Lower lobe of right lung (tissue), 2 donors: ENCODE measurements around the gene PDE4D. TPM values are rescaled to one million over a fixed set of nuclear protein-coding genes. Genes with fewer than 3 reads are reported as not detected.
A peak's percentile ranks its signal among the peaks of the same experiment; 100 is the strongest.

Experiments used
- ATAC-seq, 2 donors: fragments of 200-7000 bp; cut with Tn5 transposase; one replicate each; pipeline ENCODE4 v1.9.1; 2020 to 2022; ENCODE audit warnings: mild to moderate bottlenecking in 2 of 2, moderate library complexity in 2 of 2
- DNase-seq: peaks from one replicate; pipeline ENCODE4 v3.0.0-alpha.2; 2020
- H3K27ac ChIP-seq: fragments of 200-600 bp; one replicate; pipeline ENCODE4 v1.8.0; 2022
- H3K27me3 ChIP-seq: fragments of 200-600 bp; one replicate; pipeline ENCODE4 v1.8.0; 2022; ENCODE audit warnings: low read depth
- H3K36me3 ChIP-seq: fragments of 200-600 bp; one replicate; pipeline ENCODE4 v1.8.0; 2022; ENCODE audit warnings: mild to moderate bottlenecking
- H3K4me1 ChIP-seq: fragments of 200-600 bp; one replicate; pipeline ENCODE4 v1.8.0; 2022
- H3K4me3 ChIP-seq: fragments of 200-600 bp; one replicate; pipeline ENCODE4 v1.8.0; 2022; ENCODE audit warnings: mild to moderate bottlenecking
- H3K9me3 ChIP-seq: fragments of 200-600 bp; one replicate; pipeline ENCODE4 v1.8.0; 2022
- CTCF ChIP-seq: fragments of 200-600 bp; IDR thresholded peaks from one replicate; pipeline ENCODE4 v1.8.0; 2022; ENCODE audit warnings: antibody characterized with exemption, mild to moderate bottlenecking
- intact Hi-C: fragments of 100-400 bp; cut with DNase I; formaldehyde crosslinking; loops from one replicate; pipeline ENCODE4 v1.11.0; 2022
- total RNA-seq: library from RNA; stranded (reverse); fragmentation: NEBNext Ultra II Directional; extraction: Animal tissue kit (Norgen Biotek cat#: 25700); gene quantifications from one replicate; pipeline ENCODE4 v1.2.1, GENCODE V29; 2021
- donor health status: DM: no; HTN: yes; CAD: no; lungs with severe emphysema.

PDE4D gene
- total RNA-seq, 1 donor from 2014 or later = 71.3 TPM

GRCh38 chr5:59332236-59332973, 561.1 kb downstream of the PDE4D start:
- Histone ChIP-seq H3K4me3 (no peak overlapping the region), H3K27me3 (no peaks in the 10 kb centered on the region), H3K36me3 (no peaks in the 10 kb centered on the region), H3K4me1 (no peaks in the 10 kb centered on the region), H3K9me3 (no peaks in the 10 kb centered on the region), H3K27ac (no peak overlapping the region)
- intact Hi-C loops = no loop called here
- ATAC-seq (no peak), DNase-seq (no peak)
- no peak for TF ChIP-seq CTCF

- Histone ChIP-seq H3K27me3 (no peaks in the 10 kb centered on the region), H3K4me3 (no peak overlapping the region), H3K36me3 (no peaks in the 10 kb centered on the region), H3K27ac (no peak overlapping the region), H3K4me1 (no peaks in the 10 kb centered on the region), H3K9me3 (no peaks in the 10 kb centered on the region)
- ATAC-seq = no peak
- intact Hi-C loops = no loop called here
- TF ChIP-seq CTCF = no peak
- DNase-seq = no peak
Measured at GRCh38 chr5:59330680-59331079, 562.8 kb downstream of the PDE4D start.

GRCh38 chr5:59328709-59329296, 564.7 kb downstream of the PDE4D start:
- DNase-seq (no peak), ATAC-seq (peak in 1 of 2 donors; percentile 37)
- intact Hi-C loops = no loop called here
- Histone ChIP-seq H3K36me3 (no peaks in the 10 kb centered on the region), H3K4me1 (no peaks in the 10 kb centered on the region), H3K9me3 (no peaks in the 10 kb centered on the region), H3K27ac (no peak overlapping the region), H3K4me3 (no peak overlapping the region), H3K27me3 (no peaks in the 10 kb centered on the region)
- no peak for TF ChIP-seq CTCF

GRCh38 chr5:59327191-59327980, 566.1 kb downstream of the PDE4D start:
- no peaks in the 10 kb centered on the region for H3K27me3 ChIP-seq
- H3K9me3 ChIP-seq = no peaks in the 10 kb centered on the region
- no peak overlapping the region for H3K27ac ChIP-seq
- intact Hi-C loops = no loop called here
- DNase-seq (no peak), ATAC-seq (no peak)
- no peaks in the 10 kb centered on the region for H3K4me1 ChIP-seq
- no peak overlapping the region for H3K4me3 ChIP-seq
- no peaks in the 10 kb centered on the region for H3K36me3 ChIP-seq
- no peak for TF ChIP-seq CTCF

- Histone ChIP-seq H3K4me1 (no peaks in the 10 kb centered on the region), H3K36me3 (no peaks in the 10 kb centered on the region), H3K27me3 (no peaks in the 10 kb centered on the region), H3K9me3 (no peaks in the 10 kb centered on the region), H3K4me3 (no peak overlapping the region), H3K27ac (no peak overlapping the region)
- no peak for ATAC-seq
- DNase-seq = no peak
- intact Hi-C loops = no loop called here
- no peak for TF ChIP-seq CTCF
Measured at GRCh38 chr5:59326596-59326995, 566.9 kb downstream of the PDE4D start.
